ENCODE measurements around the gene NUB1. TPM values are rescaled to one million over a fixed set of nuclear protein-coding genes. Genes with fewer than 3 reads are reported as not detected.
"Not testable (repeated sequence)": the region's sequence is repeated elsewhere in the genome, so short reads cannot be mapped to it uniquely, and the experiment has no call there.

The NUB1 gene
- polyA plus RNA-seq (ENCODE audit: insufficient read length), result 100.0 TPM
- long read RNA-seq, donor 1, partial matches to known transcripts, result 12 of 18 reads
- long read RNA-seq, donor 1, other reads (novel, unspliced or antisense), result 5 of 18 reads
- long read RNA-seq, donor 2, partial matches to known transcripts, result 33 of 45 reads
- long read RNA-seq, donor 2, other reads (novel, unspliced or antisense), result 10 of 45 reads
- long read RNA-seq, donor 3, partial matches to known transcripts, result 16 of 21 reads
- long read RNA-seq, donor 3, other reads (novel, unspliced or antisense), result 0 of 21 reads
- long read RNA-seq, donor 4, result 0 reads
- long read RNA-seq, donor 5, partial matches to known transcripts, result 11 of 22 reads
- long read RNA-seq, donor 5, other reads (novel, unspliced or antisense), result 5 of 22 reads
- long read RNA-seq, donor 6, partial matches to known transcripts, result 0 of 1 reads
- long read RNA-seq, donor 6, other reads (novel, unspliced or antisense), result 0 of 1 reads
- long read RNA-seq, donor 7, partial matches to known transcripts, result 27 of 31 reads
- long read RNA-seq, donor 7, other reads (novel, unspliced or antisense), result 0 of 31 reads
- long read RNA-seq, donor 8, partial matches to known transcripts, result 0 of 4 reads
- long read RNA-seq, donor 8, other reads (novel, unspliced or antisense), result 0 of 4 reads

GRCh38 chr7:151341357-151342101 is at the start of gene NUB1:
Gene NUB1, plus strand, starts transcription at chr7:151341812. Its CDS starts 3,538 bp downstream, at chr7:151345350.
- DNase-seq, result peak; percentile 84

GRCh38 chr7:151292850-151293249 is 48.8 kb upstream of the NUB1 start:
- no peak for DNase-seq

GRCh38 chr7:151296202-151296992 is 45.2 kb upstream of the NUB1 start:
- DNase-seq, result no peak

GRCh38 chr7:151298765-151299164 is 42.8 kb upstream of the NUB1 start:
- DNase-seq, result no peak

- DNase-seq, result no peak
Observed at GRCh38 chr7:151299530-151299929, 42.1 kb upstream of the NUB1 start.

GRCh38 chr7:151299940-151300645 is 41.5 kb upstream of the NUB1 start:
- no peak for DNase-seq

- no peak for DNase-seq
Observed at GRCh38 chr7:151301471-151302462, 39.8 kb upstream of the NUB1 start.

GRCh38 chr7:151304251-151304650 is 37.4 kb upstream of the NUB1 start:
- DNase-seq, result not testable (repeated sequence)

GRCh38 chr7:151304856-151305255 is 36.8 kb upstream of the NUB1 start:
- DNase-seq, result peak; percentile 60

GRCh38 chr7:151306374-151306773 is 35.2 kb upstream of the NUB1 start:
- no peak for DNase-seq

GRCh38 chr7:151306860-151307259 is 34.8 kb upstream of the NUB1 start:
- no peak for DNase-seq

GRCh38 chr7:151307536-151307935 is 34.1 kb upstream of the NUB1 start:
- no peak for DNase-seq

- DNase-seq, result no peak
Observed at GRCh38 chr7:151308256-151308655, 33.4 kb upstream of the NUB1 start.

- no peak for DNase-seq
Observed at GRCh38 chr7:151308791-151309190, 32.8 kb upstream of the NUB1 start.

- DNase-seq, result no peak
Observed at GRCh38 chr7:151309311-151309710, 32.3 kb upstream of the NUB1 start.

GRCh38 chr7:151310578-151310977 is 31.0 kb upstream of the NUB1 start:
- DNase-seq, result no peak

GRCh38 chr7:151311294-151311864 is 30.2 kb upstream of the NUB1 start:
- no peak for DNase-seq

- DNase-seq, result no peak
Observed at GRCh38 chr7:151312356-151312755, 29.3 kb upstream of the NUB1 start.
